Erythroblast (primary cell): Measurements from ENCODE around the gene ESCO1.

ENCODE experiments used
- GATA1 ChIP-seq: IDR thresholded peaks from 2 replicates; pipeline ENCODE4 v1.6.1; 2011; ENCODE audit warnings: low read depth, mild to moderate bottlenecking, control low read depth, low read length, moderate library complexity
- POLR2A ChIP-seq: IDR thresholded peaks from 2 replicates; pipeline ENCODE4 v1.6.1; 2011; ENCODE audit warnings: mild to moderate bottlenecking, low read length

DNA sequence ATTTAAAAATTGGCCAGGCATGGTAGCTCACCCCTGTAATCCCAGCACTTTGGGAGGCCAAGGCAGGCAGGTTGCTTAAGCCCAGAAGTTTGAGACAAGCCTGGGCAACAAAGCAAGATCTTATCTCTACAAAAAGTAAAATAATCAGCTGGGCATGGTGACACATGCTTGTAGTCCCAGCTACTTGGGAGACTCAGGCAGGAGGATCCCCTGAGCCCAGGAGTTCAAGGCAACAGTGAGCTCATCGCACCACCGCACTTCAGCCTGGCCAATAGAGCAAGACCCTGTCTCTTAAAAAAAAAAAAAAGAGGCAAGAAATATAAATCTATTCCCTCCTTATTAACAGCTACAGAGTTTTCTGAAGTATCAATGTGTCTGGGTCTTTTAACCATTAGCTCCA lies 51.9 kb downstream of the ESCO1 start:
- TF ChIP-seq POLR2A (no peak), GATA1 (no peak)
